Muscle layer of duodenum (tissue), 2 donors: ENCODE measurements around the gene MAST4.

Experiments used
- H3K27ac ChIP-seq: one replicate; pipeline ENCODE4 v1.7.0; 2013; ENCODE audit warnings: mild to moderate bottlenecking, low read length
- H3K27me3 ChIP-seq: one replicate; pipeline ENCODE4 v1.7.0; 2013; ENCODE audit warnings: low read depth, mild to moderate bottlenecking, control low read depth, low read length
- H3K36me3 ChIP-seq, 2 donors: one replicate each; pipeline ENCODE4 v1.7.0; 2013; ENCODE audit warnings: low read length in 2 of 2, control low read depth in 1 of 2, mild to moderate bottlenecking in 1 of 2; ENCODE audit not compliant: insufficient read depth in 2 of 2, control insufficient read depth in 1 of 2
- H3K4me1 ChIP-seq, 2 donors: one replicate each; pipeline ENCODE4 v1.7.0; 2013; ENCODE audit warnings: low read length in 2 of 2, mild to moderate bottlenecking in 2 of 2, control low read depth in 1 of 2, moderate library complexity in 1 of 2; ENCODE audit not compliant: insufficient read depth in 2 of 2, control insufficient read depth in 1 of 2
- H3K4me3 ChIP-seq, 2 donors: one replicate each; pipeline ENCODE4 v1.7.0; 2013; ENCODE audit warnings: low read length in 2 of 2, low read depth in 1 of 2, mild to moderate bottlenecking in 1 of 2
- H3K9me3 ChIP-seq, 2 donors: one replicate each; pipeline ENCODE4 v1.7.0; 2013; ENCODE audit warnings: low read length in 2 of 2, control low read depth in 1 of 2, mild to moderate bottlenecking in 1 of 2; ENCODE audit not compliant: control insufficient read depth in 1 of 2
- donor health status: healthy.

The MAST4 gene

DNA sequence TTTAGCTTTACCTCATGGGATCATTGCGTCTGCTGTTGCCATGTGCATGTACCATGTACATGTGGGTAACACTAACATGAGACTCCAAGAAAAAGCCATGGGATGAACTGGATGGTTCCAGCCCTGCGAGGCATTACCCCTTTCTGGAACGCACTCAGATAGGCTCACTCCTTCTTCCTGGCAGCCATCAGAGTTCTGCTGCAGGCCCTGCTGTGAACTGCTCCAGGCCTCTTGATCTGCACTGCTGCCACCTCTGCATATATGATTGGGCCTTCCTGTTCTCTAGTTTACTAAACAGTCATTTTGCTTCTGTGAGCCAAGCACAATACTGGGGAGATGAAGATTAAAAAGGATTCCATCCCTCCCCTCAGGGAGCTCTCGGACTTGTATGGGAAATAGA, 379.9 kb downstream of the MAST4 start:
- Histone ChIP-seq H3K27me3 (no peaks in the 10 kb centered on the region), H3K27ac (no peak overlapping the region), H3K36me3 (no peaks in the 10 kb centered on the region), H3K4me3 (no peak overlapping the region), H3K4me1 (no peaks in the 10 kb centered on the region), H3K9me3 (no peaks in the 10 kb centered on the region)

DNA sequence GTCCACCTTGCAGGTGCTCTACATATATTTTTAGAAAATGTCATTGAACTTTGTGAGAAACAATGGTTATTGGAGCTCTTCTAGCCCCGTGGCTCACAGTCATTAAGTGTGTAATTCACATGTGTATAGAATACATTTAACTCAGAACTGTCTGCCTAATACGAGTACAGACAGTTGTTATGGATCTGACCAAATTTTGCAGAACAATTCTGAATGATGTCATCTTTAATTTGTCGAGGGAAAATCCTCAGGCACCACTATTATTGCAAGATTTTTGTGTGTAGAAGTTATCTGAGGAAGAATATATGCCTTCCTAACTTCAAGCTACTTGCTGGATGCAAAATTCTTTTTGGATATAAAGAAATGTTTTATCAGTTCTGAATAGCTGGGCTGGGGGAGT, 383.5 kb downstream of the MAST4 start:
- Histone ChIP-seq H3K36me3 (no peaks in the 10 kb centered on the region), H3K27me3 (no peaks in the 10 kb centered on the region), H3K9me3 (no peaks in the 10 kb centered on the region), H3K4me3 (no peak overlapping the region), H3K27ac (no peak overlapping the region), H3K4me1 (no peaks in the 10 kb centered on the region)

DNA sequence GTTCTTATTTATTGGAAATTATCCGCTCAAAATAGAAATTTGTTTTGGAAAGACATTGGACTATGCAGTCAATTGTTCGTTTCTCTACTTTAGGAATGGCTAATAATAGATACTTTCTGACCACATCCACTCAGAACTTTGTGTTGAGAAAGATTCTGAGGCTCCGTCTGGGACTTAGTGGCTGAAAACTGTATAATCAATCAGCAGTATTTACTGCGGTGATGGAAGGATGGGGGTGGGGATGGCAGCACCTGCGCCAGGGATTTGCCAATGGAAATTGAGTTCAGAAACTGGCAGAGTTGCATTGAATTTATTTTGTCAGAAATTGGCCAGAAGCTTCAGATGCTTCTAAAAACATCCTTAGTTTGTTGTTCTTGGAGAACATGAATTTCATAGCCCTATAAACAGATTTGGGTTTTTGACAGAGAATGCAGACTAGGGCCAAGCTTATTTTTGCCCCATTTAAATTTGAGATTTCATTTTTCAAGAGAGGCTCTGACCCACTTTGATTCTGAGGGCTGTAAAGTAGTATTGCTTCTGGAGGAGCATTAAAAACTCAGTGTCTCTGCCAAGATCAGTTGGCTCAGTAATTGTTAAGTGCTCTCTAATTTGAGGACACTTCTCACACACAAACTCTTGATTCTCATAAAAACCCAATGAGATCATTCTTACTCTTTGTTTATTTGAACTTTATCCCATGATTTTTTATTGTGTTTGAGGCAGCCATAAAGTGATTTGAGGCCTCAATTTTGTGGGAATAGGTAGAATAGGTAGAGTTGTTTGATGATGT, 385.3 kb downstream of the MAST4 start:
- Histone ChIP-seq H3K4me3 (no peak overlapping the region), H3K4me1 (no peaks in the 10 kb centered on the region), H3K27ac (no peak overlapping the region), H3K27me3 (no peaks in the 10 kb centered on the region), H3K9me3 (no peaks in the 10 kb centered on the region), H3K36me3 (no peaks in the 10 kb centered on the region)

- no peaks in the 10 kb centered on the region for H3K4me1 ChIP-seq
- H3K4me3 ChIP-seq, result no peak overlapping the region
- H3K36me3 ChIP-seq, result no peaks in the 10 kb centered on the region
- H3K27me3 ChIP-seq, result no peaks in the 10 kb centered on the region
- no peak overlapping the region for H3K27ac ChIP-seq
- no peaks in the 10 kb centered on the region for H3K9me3 ChIP-seq
Observed at GRCh38 chr5:66982056-66982387, 385.8 kb downstream of the MAST4 start.

DNA sequence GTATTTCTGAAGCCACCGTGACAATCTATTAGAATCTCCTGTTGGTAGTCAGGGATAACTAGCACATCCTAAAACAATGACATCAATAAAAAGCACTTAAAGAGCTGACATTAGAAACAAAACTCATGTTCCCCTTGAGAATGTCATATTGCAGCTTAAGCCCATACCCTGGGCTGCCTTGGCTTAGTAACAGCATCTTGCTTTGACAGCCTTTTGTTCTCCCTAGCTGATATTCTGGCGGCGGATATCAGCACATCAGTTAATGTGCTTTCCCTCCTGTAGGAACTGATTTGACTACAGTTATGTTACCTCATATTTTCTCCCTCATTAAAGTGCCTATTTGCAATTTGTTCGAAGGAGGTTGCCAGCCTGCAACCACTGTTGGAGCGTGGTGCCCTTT, 386.3 kb downstream of the MAST4 start:
- Histone ChIP-seq H3K4me1 (peaks cover 0 to under 1% of the 10 kb centered on the region in 2 donors), H3K9me3 (no peaks in the 10 kb centered on the region), H3K27ac (no peak overlapping the region), H3K4me3 (no peak overlapping the region), H3K36me3 (no peaks in the 10 kb centered on the region), H3K27me3 (no peaks in the 10 kb centered on the region)

- H3K9me3 ChIP-seq, result no peaks in the 10 kb centered on the region
- H3K4me1 ChIP-seq, result peaks cover 0 to 8% of the 10 kb centered on the region in 2 donors
- no peak overlapping the region for H3K27ac ChIP-seq
- H3K27me3 ChIP-seq, result no peaks in the 10 kb centered on the region
- H3K4me3 ChIP-seq, result no peak overlapping the region
- H3K36me3 ChIP-seq, result no peaks in the 10 kb centered on the region
Observed at GRCh38 chr5:66985417-66985816, 389.2 kb downstream of the MAST4 start.

DNA sequence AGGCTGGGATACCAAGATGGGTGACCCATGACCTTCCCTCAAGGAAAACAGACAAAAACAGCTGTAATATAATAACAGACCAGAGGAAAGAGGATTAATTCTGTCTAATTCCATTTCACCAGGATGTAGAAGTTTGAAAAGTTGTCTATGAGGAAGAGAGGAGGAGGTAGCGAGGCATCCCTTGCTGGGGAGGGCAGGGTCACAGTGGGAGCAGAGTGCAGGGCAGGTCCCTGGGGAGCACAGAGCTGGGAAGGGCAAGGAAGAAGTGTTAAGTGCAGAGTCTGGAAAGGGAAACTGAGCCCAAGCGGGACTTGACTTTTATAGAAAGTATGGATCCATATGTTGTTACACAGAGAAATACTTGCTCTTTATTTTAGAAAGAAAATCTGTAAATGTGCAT, 389.8 kb downstream of the MAST4 start:
- no peak overlapping the region for H3K27ac ChIP-seq
- H3K4me1 ChIP-seq, result peaks cover 0 to 8% of the 10 kb centered on the region in 2 donors
- H3K36me3 ChIP-seq, result no peaks in the 10 kb centered on the region
- H3K27me3 ChIP-seq, result no peaks in the 10 kb centered on the region
- H3K4me3 ChIP-seq, result no peak overlapping the region
- H3K9me3 ChIP-seq, result no peaks in the 10 kb centered on the region

GRCh38 chr5:66986534-66986933, 390.3 kb downstream of the MAST4 start:
- H3K4me3 ChIP-seq, result no peak overlapping the region
- no peaks in the 10 kb centered on the region for H3K27me3 ChIP-seq
- H3K27ac ChIP-seq, result no peak overlapping the region
- H3K9me3 ChIP-seq, result no peaks in the 10 kb centered on the region
- H3K36me3 ChIP-seq, result no peaks in the 10 kb centered on the region
- H3K4me1 ChIP-seq, result peaks cover 0 to 8% of the 10 kb centered on the region in 2 donors

- H3K27me3 ChIP-seq, result no peaks in the 10 kb centered on the region
- no peak overlapping the region for H3K4me3 ChIP-seq
- no peaks in the 10 kb centered on the region for H3K36me3 ChIP-seq
- H3K9me3 ChIP-seq, result no peaks in the 10 kb centered on the region
- peaks cover 0 to 8% of the 10 kb centered on the region in 2 donors for H3K4me1 ChIP-seq
- no peak overlapping the region for H3K27ac ChIP-seq
Observed at GRCh38 chr5:66987126-66987525, 390.9 kb downstream of the MAST4 start.

DNA sequence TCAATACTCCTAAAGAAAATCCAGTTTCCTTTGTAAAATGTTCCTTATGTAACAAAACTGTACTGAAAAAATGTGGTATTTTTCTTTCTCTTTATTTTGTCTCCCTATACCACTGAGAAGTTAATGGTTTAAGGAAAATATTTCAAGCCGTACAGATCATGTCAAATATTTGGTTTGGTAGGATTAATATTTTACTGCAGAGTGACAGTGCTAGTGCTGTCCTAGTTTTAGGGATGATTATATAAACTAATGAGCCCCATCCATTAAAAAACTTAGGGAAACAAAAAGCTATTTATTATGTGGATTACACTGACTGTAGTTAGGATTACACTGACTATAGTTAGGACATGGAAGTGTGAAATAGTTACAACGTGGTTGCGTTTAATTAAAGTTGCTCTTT, 391.3 kb downstream of the MAST4 start:
- no peak overlapping the region for H3K27ac ChIP-seq
- H3K4me3 ChIP-seq, result no peak overlapping the region
- no peaks in the 10 kb centered on the region for H3K36me3 ChIP-seq
- H3K9me3 ChIP-seq, result no peaks in the 10 kb centered on the region
- no peaks in the 10 kb centered on the region for H3K27me3 ChIP-seq
- peaks cover 0 to 8% of the 10 kb centered on the region in 2 donors for H3K4me1 ChIP-seq

DNA sequence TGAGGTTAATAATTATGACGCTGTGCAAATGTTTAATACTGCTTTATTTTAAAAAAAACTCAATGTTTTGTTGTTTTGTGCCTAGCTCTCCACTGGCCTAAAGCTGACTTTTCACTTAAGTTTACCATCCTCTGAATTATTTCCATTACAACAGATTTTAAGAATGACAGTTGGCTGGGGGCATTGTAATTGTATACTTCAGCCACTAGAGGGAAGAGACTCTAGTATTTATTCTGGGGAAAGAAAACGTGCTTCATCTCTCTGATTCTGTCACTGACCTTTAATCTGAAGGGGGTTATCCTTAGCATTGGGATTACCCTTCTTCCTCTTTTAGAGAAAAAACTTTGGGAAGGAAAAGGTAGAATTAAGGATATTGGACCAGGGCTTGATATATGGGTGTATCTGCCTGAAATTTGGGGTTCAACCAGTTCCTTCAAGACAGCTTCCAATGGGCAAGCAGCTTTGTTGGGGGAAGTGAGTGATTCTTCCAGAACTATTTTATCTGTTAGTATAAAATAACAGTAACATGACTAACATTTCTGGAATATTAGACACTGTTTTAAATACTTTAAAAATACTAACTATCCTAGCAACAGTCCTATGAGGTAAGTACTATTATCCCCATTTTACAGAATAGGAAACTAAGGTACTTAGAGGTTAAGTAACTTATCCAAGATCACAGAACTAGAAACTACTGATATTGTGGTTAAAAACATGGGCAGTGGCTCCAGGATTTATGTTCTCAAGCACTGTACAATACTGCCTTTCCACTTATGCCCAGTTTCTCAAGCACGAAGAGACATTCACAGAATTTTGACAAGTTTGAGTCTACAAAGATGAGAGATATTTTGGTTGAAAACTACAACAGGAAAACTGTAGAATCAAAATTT, 392.0 kb downstream of the MAST4 start:
- Histone ChIP-seq H3K36me3 (no peaks in the 10 kb centered on the region), H3K9me3 (no peaks in the 10 kb centered on the region), H3K4me3 (no peak overlapping the region), H3K27ac (no peak overlapping the region), H3K4me1 (peaks cover 0 to 8% of the 10 kb centered on the region in 2 donors), H3K27me3 (no peaks in the 10 kb centered on the region)
